A549 treated with AZD2906 at 1 μM for 4 hours (cell line): ENCODE results near the gene SLC6A8. TPM values are rescaled to one million over a fixed set of nuclear protein-coding genes. Genes with fewer than 3 reads are reported as not detected.

ENCODE experiments used
- total RNA-seq: library from RNA; stranded (reverse); fragments of 200-300 nt; extraction: Qiagen RNA extraction; gene quantifications from 5 replicates; pipeline ENCODE4 v1.2.3, GENCODE V29; 2022

Gene SLC6A8
- total RNA-seq: 11.5 to 14.1 TPM (median 13.2 TPM) in 5 replicates

DNA sequence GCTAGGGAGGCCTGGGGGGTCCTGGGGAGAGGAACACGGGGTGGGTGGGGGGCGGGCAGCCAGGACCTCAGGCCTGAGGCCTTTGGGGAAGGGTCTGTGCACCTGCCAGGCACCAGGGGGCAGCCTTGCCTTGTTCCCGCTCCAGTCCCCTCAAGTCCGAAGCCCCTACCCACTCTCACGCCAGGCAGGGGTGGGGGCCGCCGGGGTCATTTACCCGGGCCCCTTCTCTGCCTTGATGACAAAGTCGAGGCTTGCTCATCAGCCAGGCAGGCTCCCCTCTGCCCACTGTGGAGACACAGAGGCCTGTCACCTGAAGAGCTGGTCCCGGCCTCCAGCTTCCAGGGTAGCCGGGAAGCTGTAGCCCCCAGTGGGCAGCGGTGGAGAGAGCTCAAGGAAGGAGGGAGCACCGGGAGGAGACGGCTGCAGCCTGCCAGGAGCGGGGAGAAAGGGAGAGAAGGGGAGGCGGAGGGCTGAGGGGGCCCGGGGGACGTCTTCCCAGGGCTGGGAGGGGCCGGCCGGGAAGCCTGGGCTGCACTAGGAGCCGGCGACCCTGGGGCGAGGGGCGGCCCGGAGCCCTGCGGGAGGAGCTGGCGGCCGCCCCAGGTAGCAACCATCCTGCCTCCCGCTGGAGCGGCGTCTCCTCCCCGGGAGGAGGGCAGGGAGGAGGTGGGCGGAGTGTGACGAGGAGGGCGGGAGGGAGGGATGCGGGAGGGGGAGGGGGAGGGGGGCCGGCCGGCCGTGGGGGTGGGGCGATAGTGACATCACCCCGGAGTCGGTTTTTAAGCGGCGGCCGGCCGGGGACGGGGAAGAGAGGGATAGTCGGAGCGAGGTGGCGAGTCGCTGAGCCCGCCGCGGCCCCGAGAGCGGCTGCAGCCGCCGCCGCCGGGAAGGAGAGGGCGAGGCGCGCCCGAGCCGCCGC is at the start of gene SLC6A8:
TSS of gene SLC6A8 (plus strand) at position 806 of the 919 bp plus-strand sequence. CDS start 649 bp downstream, outside the sequence.

GRCh38 chrX:153646620-153647373 is 40.9 kb upstream of the SLC6A8 start, which contains the start of gene DUSP9:
Gene DUSP9 (plus strand): TSS chrX:153647203. CDS start chrX:153647954, 751 bp downstream.

DNA sequence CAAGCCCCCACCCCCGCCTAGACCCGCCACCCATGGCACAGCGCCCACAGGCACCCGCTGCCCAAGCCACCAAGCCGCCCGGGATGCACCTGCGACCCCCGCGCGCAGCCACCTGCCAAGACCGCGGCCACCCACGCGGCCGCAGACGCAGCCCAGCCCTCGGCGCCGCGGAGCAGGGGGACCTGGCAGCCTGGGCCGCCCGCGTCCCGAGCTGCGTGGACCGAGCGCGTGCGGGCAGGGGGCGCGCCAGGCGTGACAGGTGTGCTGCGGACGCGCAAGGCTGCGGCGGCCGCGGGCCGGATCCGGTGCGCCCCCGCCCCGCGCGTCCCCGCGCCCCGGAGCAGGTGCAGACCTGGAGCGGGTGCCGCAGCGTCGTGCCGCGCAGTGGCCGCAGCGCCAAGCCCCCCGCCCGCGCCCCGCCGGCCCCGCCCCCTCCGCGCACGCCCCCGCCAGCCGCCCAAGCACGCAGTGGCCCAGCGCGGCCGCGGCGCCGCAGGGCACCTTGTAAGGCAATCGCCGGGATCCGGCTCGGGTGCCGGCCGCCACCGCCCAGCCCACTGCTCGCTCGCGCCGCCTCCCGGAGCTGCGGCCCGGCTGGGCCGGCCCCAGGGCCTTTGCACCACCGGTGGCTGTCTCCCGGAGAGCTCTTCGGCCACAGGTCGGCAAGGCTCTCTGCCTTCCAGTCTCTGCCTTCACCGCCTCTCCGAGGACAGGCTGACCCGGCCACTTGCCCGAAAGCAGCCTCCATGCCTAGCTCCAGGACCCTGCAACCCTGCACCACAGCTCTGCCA is 14.1 kb upstream of the SLC6A8 start, which contains the start of gene PNCK:
TSS of gene PNCK (minus strand) at position 386 of the 791 bp plus-strand sequence. CDS start 737 bp downstream, outside the sequence.

GRCh38 chrX:153724252-153725038 is 36.7 kb downstream of the SLC6A8 start, which contains the start of the genes ABCD1 and BCAP31:
Gene ABCD1 (plus strand): TSS chrX:153724856. CDS start chrX:153725267, 411 bp downstream.
Gene BCAP31 (minus strand): TSS chrX:153724387. CDS start chrX:153723244, 1,143 bp downstream.

Other genes with a start within 250 kb of the SLC6A8 start
- 0.85 to 1.7 TPM (median 1.4 TPM) in 5 replicates for gene TREX2, start 241.9 kb upstream of the SLC6A8 start, total RNA-seq
- gene HAUS7, start 217.3 kb upstream of the SLC6A8 start, total RNA-seq: 47.9 to 58.0 TPM (median 52.0 TPM) in 5 replicates
- gene BGN, start 192.9 kb upstream of the SLC6A8 start, total RNA-seq: 0.03 TPM in 1 of 5 replicates, not detected in the others
- gene ATP2B3, start 170.3 kb upstream of the SLC6A8 start, total RNA-seq: 0.07 to 0.18 TPM (median 0.09 TPM) in 5 replicates
- 40.4 to 62.7 TPM (median 61.0 TPM) in 5 replicates for gene CCNQ, start 88.8 kb upstream of the SLC6A8 start, total RNA-seq
- gene DUSP9, start 40.7 kb upstream of the SLC6A8 start, total RNA-seq: 1.3 to 1.7 TPM (median 1.5 TPM) in 5 replicates
- 0.18 to 0.34 TPM (median 0.21 TPM) in 5 replicates for gene PNCK, start 14.1 kb upstream of the SLC6A8 start, total RNA-seq
- gene BCAP31, start 36.5 kb downstream of the SLC6A8 start, total RNA-seq: 372 to 463 TPM (median 375 TPM) in 5 replicates
- gene ABCD1, start 36.9 kb downstream of the SLC6A8 start, total RNA-seq: 2.6 to 4.2 TPM (median 3.9 TPM) in 5 replicates
- 2.4 to 4.5 TPM (median 2.8 TPM) in 5 replicates for gene PLXNB3, start 76.3 kb downstream of the SLC6A8 start, total RNA-seq
- 0.03 to 0.11 TPM (median 0.06 TPM) in 3 of 5 replicates, not detected in the others for gene SRPK3, start 93.1 kb downstream of the SLC6A8 start, total RNA-seq
- 61.9 to 65.9 TPM (median 63.5 TPM) in 5 replicates for gene IDH3G, start 106.4 kb downstream of the SLC6A8 start, total RNA-seq
- 359 to 445 TPM (median 413 TPM) in 5 replicates for gene SSR4, start 106.7 kb downstream of the SLC6A8 start, total RNA-seq
- gene PDZD4, start 142.6 kb downstream of the SLC6A8 start, total RNA-seq: 3.0 to 3.7 TPM (median 3.5 TPM) in 5 replicates
- 18.4 to 20.7 TPM (median 20.2 TPM) in 5 replicates for gene L1CAM, start 198.2 kb downstream of the SLC6A8 start, total RNA-seq
- 0.06 TPM in 1 of 5 replicates, not detected in the others for gene AVPR2, start 216.7 kb downstream of the SLC6A8 start, total RNA-seq
- gene ARHGAP4, start 238.3 kb downstream of the SLC6A8 start, total RNA-seq: 1.1 to 2.3 TPM (median 2.1 TPM) in 5 replicates
- gene NAA10, start 247.1 kb downstream of the SLC6A8 start, total RNA-seq: 203 to 232 TPM (median 216 TPM) in 5 replicates